ENCODE data around the gene FCF1. TPM values are rescaled to one million over a fixed set of nuclear protein-coding genes. Genes with fewer than 3 reads are reported as not detected.

Gene FCF1
- total RNA-seq, 1 experiment from 2014 or later: 58.0 TPM

DNA sequence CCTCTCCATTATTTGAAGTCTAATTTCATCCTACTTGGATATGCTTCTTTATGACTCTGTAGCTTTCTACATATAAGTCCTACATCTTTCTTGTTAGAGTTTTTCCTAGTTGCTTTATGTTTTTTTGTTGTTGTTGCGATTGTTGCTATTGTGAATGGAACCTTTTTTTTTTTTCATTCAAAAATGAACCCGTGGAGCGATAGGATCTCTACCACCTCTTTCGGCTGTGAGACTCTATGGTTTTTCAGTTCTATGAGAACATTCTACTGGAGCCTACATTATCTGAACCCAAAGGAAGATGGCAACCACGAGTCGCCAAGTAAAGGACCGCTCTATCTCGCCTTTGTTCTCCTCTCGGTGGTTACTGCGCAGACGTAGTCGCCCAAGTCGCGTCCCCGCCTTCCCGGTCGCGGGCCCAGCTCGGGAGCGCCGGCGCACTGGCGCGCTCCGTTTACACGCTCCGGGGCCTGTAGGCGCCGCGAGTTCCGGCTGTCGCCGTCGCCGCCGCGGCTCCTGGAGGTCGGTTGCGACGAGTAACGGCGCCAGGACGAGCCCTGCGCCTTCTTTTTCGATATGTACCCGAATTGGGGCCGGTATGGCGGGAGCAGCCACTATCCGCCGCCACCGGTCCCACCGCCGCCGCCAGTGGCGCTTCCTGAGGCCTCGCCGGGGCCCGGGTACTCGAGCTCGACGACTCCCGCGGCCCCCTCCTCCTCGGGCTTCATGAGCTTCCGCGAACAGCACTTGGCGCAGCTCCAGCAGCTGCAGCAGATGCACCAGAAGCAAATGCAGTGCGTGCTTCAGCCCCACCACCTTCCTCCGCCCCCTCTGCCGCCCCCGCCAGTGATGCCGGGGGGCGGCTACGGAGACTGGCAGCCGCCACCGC lies 50.2 kb downstream of the FCF1 start, which contains the start of gene YLPM1:
Gene YLPM1 (plus strand): TSS at position 400 of the 886 bp plus-strand sequence. CDS start 174 bp downstream, at position 574.
- peak within 1 kb of the TSS; percentile 71 for H3K27ac Mint-ChIP-seq (ENCODE audit: unreplicated experiment)
- CTCF ChIA-PET: interaction anchor here (0.8 to 1.4 kb wide), 3 partner anchors 9 to 154 kb away, joined by 3 to 5 read pairs (median 5); no protein-coding TSS in a partner anchor
- peak within 1 kb of the TSS; percentile 81 for H3K4me3 Mint-ChIP-seq (ENCODE audit: low read depth, unreplicated experiment)
- intact Hi-C loops (cut with micrococcal nuclease; ENCODE audit: unreplicated experiment): loop anchor here (10.0 kb wide), 1 partner anchor 158 kb away; no protein-coding TSS in a partner anchor
- H3K4me1 Mint-ChIP-seq (ENCODE audit: low read depth, unreplicated experiment): peaks cover 20% of the 10 kb centered on the region
- peak; percentile 92 for DNase-seq
- H3K36me3 Mint-ChIP-seq (ENCODE audit: insufficient read depth, unreplicated experiment): peaks cover 35% of the 10 kb centered on the region
- TF ChIP-seq, protein P1, sequence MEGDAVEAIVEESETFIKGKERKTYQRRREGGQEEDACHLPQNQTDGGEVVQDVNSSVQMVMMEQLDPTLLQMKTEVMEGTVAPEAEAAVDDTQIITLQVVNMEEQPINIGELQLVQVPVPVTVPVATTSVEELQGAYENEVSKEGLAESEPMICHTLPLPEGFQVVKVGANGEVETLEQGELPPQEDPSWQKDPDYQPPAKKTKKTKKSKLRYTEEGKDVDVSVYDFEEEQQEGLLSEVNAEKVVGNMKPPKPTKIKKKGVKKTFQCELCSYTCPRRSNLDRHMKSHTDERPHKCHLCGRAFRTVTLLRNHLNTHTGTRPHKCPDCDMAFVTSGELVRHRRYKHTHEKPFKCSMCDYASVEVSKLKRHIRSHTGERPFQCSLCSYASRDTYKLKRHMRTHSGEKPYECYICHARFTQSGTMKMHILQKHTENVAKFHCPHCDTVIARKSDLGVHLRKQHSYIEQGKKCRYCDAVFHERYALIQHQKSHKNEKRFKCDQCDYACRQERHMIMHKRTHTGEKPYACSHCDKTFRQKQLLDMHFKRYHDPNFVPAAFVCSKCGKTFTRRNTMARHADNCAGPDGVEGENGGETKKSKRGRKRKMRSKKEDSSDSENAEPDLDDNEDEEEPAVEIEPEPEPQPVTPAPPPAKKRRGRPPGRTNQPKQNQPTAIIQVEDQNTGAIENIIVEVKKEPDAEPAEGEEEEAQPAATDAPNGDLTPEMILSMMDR (IDR thresholded peaks at IDR 0.05; ENCODE audit: unreplicated experiment): no peak
- no peaks in the 10 kb centered on the region for H3K9me3 Mint-ChIP-seq (ENCODE audit: low read depth, unreplicated experiment)
- no peaks in the 10 kb centered on the region for H3K27me3 Mint-ChIP-seq (ENCODE audit: unreplicated experiment)
- BruUV-seq (replicated peaks): no TSS peak

DNA sequence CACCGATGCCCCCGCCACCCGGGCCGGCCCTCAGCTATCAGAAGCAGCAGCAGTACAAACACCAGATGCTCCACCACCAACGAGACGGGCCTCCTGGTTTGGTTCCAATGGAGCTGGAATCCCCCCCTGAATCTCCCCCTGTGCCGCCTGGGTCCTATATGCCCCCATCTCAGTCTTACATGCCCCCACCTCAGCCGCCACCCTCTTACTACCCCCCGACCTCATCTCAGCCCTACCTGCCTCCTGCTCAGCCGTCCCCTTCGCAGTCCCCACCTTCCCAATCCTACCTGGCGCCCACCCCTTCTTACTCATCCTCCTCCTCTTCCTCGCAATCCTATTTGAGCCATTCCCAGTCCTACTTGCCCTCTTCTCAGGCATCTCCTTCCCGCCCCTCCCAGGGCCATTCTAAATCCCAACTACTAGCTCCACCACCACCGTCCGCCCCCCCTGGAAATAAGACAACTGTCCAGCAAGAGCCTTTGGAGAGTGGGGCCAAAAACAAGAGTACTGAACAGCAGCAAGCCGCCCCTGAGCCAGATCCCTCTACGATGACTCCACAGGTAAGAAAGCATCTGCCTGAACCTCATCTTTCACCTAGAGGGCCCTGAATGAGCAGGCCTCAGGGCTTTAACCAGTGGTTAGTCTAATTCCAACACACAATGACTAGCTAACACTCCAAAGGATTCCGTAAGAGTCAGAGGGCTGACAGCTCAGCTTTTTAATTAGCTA lies 51.0 kb downstream of the FCF1 start:
- H3K4me3 Mint-ChIP-seq (ENCODE audit: low read depth, unreplicated experiment): peak overlapping the region; percentile 81
- TF ChIP-seq, protein P1 (IDR thresholded peaks at IDR 0.05; ENCODE audit: unreplicated experiment): no peak
- peaks cover 39% of the 10 kb centered on the region for H3K36me3 Mint-ChIP-seq (ENCODE audit: insufficient read depth, unreplicated experiment)
- peak overlapping the region; percentile 71 for H3K27ac Mint-ChIP-seq (ENCODE audit: unreplicated experiment)
- CTCF ChIA-PET: interaction anchor here (1.4 kb wide), 1 partner anchor 10 kb away, joined by 5 read pairs; no protein-coding TSS in a partner anchor
- no peaks in the 10 kb centered on the region for H3K27me3 Mint-ChIP-seq (ENCODE audit: unreplicated experiment)
- BruUV-seq (replicated peaks): TSS peak; percentile 34
- H3K4me1 Mint-ChIP-seq (ENCODE audit: low read depth, unreplicated experiment): peaks cover 20% of the 10 kb centered on the region
- intact Hi-C loops (cut with micrococcal nuclease; ENCODE audit: unreplicated experiment): loop anchor here (10.0 kb wide), 1 partner anchor 159 kb away; no protein-coding TSS in a partner anchor
- DNase-seq: peak; percentile 3
- no peaks in the 10 kb centered on the region for H3K9me3 Mint-ChIP-seq (ENCODE audit: low read depth, unreplicated experiment)

DNA sequence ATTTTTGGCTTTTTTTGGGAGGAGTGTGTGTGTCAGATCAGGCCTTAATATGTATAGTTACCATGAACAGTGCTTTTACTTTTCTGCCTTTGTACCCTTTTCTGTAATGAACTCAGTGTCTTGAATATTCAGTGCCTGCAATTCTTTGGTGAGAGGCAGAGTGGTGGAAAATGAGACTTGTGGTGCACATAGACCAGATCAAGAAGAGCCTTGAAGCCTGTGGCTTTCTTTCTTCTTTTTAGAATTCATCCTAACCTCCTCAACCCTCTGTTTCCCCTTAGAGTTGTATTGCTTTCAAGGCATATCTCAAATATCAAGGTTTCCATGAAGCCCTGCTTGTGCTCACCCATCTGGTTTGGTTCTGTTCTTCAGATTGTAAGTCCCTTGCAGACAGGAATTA lies 52.8 kb downstream of the FCF1 start:
- Mint-ChIP-seq H3K27ac (ENCODE audit: unreplicated experiment) (peak overlapping the region; percentile 39), H3K4me1 (ENCODE audit: low read depth, unreplicated experiment) (peaks cover 24% of the 10 kb centered on the region), H3K27me3 (ENCODE audit: unreplicated experiment) (no peaks in the 10 kb centered on the region), H3K36me3 (ENCODE audit: insufficient read depth, unreplicated experiment) (peaks cover 39% of the 10 kb centered on the region), H3K9me3 (ENCODE audit: low read depth, unreplicated experiment) (no peaks in the 10 kb centered on the region), H3K4me3 (ENCODE audit: low read depth, unreplicated experiment) (peak overlapping the region; percentile 81)
- no TSS peak for BruUV-seq (replicated peaks)
- TF ChIP-seq, protein P1 (IDR thresholded peaks at IDR 0.05; ENCODE audit: unreplicated experiment): no peak
- no peak for DNase-seq
- intact Hi-C loops (cut with micrococcal nuclease; ENCODE audit: unreplicated experiment): loop anchor here (10.0 kb wide), 1 partner anchor 161 kb away; no protein-coding TSS in a partner anchor
- CTCF ChIA-PET: interaction anchor here (0.8 kb wide), 1 partner anchor 156 kb away, joined by 5 read pairs; no protein-coding TSS in a partner anchor

DNA sequence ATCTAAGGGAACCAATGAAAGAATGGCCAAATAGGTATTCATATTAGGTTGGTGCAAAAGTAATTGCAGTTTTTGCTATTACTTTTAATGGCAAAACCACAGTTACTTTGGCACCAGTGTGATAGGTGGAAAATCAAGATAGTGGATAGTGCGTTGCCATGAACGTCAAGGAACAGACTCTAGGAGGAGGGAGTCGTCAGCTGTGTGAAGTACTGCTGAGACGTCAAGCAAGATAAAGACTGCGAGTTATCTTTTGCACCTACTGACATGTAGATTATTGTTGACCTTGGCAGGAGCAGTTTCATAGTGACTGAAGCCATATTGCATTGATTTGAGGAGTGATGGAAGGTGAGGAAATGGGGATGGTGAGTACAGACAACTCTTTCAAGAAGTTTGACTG lies 58.5 kb downstream of the FCF1 start:
- Mint-ChIP-seq H3K27me3 (ENCODE audit: unreplicated experiment) (no peaks in the 10 kb centered on the region), H3K9me3 (ENCODE audit: low read depth, unreplicated experiment) (no peaks in the 10 kb centered on the region), H3K4me3 (ENCODE audit: low read depth, unreplicated experiment) (no peak overlapping the region), H3K27ac (ENCODE audit: unreplicated experiment) (no peak overlapping the region), H3K4me1 (ENCODE audit: low read depth, unreplicated experiment) (peaks cover 23% of the 10 kb centered on the region), H3K36me3 (ENCODE audit: insufficient read depth, unreplicated experiment) (peaks cover 12% of the 10 kb centered on the region)
- CTCF ChIA-PET: no interaction called here
- BruUV-seq (replicated peaks): no TSS peak
- TF ChIP-seq, protein P1 (IDR thresholded peaks at IDR 0.05; ENCODE audit: unreplicated experiment): no peak
- intact Hi-C loops (cut with micrococcal nuclease; ENCODE audit: unreplicated experiment): no loop called here
- no peak for DNase-seq
